ENCODE data around the gene DISP3.
"Not testable (repeated sequence)": the region's sequence is repeated elsewhere in the genome, so short reads cannot be mapped to it uniquely, and the experiment has no call there.

DISP3 gene

DNA sequence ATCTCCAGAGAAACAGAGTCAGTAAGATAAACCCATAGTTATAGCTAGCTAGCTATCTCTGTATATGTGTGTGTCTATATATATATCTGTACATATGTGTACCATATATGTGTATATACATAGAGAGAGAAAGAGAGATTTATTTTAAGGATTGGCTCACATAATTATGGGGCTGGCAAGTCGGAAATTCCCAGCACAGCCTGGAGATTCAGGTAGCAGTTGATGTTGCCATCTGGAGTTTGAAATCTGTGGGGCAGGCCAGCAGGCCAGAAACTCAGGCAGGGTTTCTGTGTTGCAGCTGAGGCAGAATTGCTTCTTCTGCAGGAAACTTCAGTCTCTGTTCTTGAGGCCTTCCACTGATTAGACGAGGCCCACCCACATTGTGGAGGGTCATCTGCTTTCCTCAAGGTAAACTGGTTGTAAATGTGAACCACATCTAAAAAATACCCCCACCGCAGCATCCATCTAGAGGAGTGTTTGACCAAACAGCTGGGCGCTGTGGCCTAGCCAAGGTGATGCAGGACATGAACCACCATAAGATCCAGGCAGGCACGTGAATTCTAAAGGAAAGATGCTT, 94.2 kb downstream of the DISP3 start:
- DNase-seq (ENCODE audit: low read depth in 1 of 2, low spot score in 1 of 2) = no peak

DNA sequence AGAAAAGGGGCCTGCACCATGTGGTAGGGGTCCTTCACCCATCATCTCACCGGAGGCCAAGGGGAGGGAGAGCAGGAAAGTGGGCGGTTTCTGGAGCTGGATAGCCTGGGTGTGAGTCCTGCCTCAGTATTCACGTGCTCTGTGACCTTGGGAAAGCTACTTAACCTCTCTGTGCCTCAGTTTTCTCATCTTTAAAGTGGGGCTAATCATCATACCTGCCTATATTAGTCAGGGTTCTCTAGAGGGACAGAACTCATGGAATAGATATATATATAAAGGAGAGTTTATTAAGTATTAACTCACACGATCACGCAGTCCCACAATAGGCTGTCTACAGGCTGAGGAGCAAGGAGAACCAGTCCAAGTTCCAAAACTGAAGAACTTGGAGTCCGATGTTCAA, 96.6 kb downstream of the DISP3 start:
- DNase-seq (ENCODE audit: low read depth in 1 of 2, low spot score in 1 of 2) = no peak

DNA sequence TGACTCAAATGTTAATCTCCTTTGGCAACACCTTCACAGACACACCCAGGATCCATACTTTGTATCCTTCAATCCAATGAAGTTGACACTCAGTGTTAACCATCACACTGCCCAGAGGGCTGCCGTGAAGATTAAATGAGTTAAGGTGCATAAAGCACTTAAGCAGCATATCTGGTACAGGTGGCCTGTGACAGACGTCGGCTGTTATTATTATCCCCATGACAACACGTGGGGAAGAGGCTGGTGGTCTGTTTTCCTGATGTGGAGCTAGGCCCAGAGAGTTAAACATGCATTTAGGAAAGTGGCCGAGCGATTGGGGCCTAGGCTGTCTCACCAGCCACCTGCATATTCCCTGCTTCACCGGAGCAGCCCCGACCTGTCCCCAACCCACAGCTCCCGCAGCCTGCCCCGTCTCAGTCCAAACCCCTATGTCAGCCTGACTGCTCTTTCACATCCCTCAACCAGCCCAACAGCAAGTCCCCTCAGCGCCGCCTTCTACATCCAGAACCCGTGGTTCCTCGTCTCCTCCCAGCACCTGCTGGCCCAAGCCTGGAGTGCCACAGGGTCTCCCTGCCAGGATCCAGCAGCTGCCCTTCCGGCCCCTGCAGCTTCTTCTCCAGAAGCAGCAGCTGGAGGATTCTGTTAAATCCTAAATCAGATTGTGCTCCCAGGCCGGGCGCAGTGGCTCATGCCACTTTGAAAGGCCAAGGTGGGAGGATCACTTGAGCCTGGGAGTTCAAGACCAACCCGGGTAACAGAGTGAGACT, 97.3 kb downstream of the DISP3 start:
- DNase-seq (ENCODE audit: low read depth in 1 of 2, low spot score in 1 of 2) = no peak

DNA sequence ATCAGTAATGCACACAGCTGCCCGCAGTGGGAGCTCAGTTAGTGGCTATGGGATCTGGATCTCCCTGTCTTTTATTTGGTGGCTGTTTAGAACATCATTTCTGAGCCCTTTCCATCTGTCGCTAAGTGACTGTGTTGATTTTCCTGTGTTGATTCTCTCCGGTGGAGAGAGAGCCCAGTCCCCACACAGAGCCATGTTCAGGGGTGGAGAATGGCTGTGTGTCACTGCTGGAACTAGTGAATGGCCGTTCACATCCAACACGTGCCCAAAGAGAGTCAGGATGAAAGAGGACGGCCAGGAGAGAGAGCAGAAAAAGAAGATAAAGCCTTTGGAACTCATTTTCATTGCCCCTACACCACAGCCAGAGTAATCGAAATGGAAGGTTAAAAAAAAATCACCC, 99.0 kb downstream of the DISP3 start:
- no peak for DNase-seq (ENCODE audit: low read depth in 1 of 2, low spot score in 1 of 2)

DNA sequence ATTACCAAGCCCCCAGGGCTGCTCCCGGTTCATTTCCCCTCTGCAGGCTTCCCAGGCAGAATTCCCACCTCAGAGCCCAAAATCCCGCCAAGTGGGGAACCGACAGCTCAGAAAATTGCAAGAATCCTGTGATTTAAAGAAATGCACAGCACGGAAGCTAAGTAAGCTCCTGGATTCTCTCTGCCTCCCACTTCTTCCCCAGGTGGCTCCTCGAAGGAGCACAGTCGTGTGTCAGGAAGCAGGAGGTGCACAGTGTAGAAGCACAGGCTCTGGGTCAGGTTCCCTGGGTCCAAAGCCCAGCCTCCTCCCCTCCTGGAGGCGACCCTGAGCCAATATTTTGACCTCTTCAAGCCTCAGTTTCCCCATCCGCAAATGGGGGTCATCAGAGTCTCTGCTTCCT, 100.6 kb downstream of the DISP3 start:
- no peak for DNase-seq (ENCODE audit: low read depth in 1 of 2, low spot score in 1 of 2)

DNA sequence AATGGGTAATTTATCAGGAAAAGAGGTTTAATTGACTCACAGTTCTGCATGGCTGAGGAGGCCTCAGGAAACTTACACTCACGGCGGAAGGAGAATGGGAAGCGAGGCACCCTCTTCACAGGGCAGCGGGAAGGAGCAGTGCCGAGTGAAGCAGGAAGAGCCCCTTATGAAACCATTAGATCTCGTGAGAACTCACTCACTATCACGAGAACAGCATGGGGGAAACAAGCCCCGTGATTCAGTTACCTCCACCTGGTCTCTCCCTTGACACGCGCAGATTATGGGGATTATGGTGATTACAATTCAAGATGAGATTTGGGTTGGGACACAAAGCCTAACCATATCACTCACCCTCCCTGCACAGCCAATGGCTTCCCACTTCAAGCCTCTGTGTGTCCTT, 101.1 kb downstream of the DISP3 start:
- not testable (repeated sequence) for DNase-seq (ENCODE audit: low read depth in 1 of 2, low spot score in 1 of 2)

DNA sequence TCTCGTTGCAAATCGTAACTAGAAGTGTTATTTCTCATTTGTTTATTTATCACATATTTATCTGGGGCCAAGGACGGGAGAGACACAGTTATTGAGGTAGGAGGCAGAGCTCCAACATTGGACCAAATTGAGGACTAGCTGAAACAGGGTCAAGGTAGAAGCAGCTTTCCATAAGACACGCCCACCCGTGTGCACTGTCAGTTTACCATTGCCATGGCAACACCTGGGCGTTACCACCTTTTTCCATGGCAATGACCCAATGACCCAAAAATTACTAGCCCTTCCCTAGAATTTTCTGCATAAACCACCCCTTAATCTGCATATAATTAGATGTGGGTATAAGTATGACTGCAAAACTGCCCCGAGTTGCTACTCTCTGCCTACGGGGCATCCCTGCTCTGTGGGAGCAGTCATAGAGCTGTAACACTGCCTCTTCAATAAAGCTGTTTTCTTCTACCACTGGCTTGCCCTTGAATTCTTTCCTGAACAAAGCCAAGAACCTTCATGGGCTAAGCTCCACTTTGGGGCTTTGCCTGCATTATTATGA, 102.6 kb downstream of the DISP3 start:
- no peak for DNase-seq (ENCODE audit: low read depth in 1 of 2, low spot score in 1 of 2)

DNA sequence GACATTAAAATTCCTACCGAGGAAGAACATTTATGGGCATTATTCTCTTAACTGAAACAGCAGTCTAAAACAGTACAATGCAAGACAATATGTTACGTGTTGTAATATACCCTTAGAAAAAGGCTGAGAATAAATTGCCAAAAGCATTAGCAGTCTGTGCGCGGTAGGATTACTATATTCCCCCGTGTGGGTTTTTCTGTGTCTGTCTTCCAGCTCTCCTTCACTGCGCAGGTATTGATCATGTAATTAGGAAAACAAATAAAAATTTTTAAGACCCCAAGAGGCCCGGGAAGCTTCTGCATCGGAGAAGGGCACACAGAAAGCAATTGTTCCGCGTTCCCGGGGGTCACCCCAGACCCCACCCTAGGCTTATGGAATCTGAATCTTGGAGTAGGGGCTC, 106.4 kb downstream of the DISP3 start:
- DNase-seq (ENCODE audit: low read depth in 1 of 2, low spot score in 1 of 2) = no peak
